ENCODE data around the gene ENTREP1.
"Not testable (repeated sequence)": the region's sequence is repeated elsewhere in the genome, so short reads cannot be mapped to it uniquely, and the experiment has no call there.

ENTREP1 gene

DNA sequence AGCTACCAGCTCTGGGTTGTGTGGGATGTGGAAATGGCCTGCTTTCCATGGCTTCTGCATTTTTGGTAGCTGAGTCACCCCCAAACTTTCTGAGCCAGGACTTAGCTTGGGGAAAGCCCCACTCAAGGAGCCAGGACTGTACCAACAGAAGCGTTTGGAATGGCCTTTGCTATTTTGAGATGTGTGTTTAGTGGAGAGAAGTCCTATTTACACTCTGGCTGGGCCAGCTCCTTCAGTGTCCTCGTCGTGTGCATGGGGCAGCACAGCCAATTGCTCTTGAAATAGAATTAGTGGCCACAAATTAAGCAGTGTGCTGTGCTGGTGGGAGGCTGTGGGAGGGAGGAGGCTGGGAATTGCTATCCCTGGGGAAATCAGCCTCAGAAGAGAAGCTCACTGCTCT, 51.6 kb downstream of the ENTREP1 start:
- no peak for FAIRE-seq

GRCh38 chr9:69377291-69377690, 52.3 kb downstream of the ENTREP1 start:
- no peak for FAIRE-seq

- FAIRE-seq = no peak
Observed at GRCh38 chr9:69377981-69378380, 53.0 kb downstream of the ENTREP1 start.

GRCh38 chr9:69379270-69379982, 54.4 kb downstream of the ENTREP1 start:
- no peak for FAIRE-seq

DNA sequence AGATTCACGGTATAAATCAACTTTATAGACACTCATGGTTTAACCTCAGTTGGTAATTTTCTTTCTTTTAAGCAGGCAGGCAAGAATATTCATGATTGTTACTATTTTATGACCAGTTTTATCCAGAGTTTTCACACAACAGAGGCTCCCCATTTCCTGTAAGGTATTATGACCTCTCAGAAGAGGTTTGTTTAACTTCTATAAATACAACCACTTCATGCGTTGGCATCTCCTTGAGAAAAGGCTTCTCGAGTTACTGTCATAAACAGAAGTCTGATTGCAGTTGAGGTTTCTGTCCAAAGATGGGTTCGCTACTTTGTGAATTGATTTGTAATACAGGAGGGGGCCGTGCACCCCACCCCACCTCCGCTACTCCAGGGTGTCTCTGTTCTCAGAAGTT, 55.3 kb downstream of the ENTREP1 start:
- no peak for FAIRE-seq

DNA sequence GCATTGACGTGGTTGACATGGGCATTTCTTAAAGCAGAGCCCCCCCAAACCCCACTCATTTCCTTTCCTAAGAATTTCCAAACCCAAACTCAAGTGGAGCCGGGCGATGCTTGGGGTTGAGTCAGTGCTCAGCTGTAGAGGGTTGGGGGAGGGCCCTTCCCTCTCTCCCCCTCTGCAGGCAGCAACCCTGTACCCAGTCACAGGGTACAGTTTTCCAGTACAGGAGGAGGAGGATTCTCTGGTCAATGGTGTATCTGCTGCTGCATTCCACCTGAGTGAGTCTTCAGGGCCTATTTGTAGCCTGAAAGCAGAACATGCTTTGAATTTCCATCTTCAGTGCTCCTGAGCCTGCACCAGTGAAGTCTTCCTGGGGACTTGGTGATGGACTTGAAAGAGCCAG, 55.8 kb downstream of the ENTREP1 start:
- FAIRE-seq = no peak

- FAIRE-seq = no peak
Observed at GRCh38 chr9:69382135-69382534, 57.1 kb downstream of the ENTREP1 start.

GRCh38 chr9:69385581-69386033, 60.6 kb downstream of the ENTREP1 start:
- FAIRE-seq = no peak

- FAIRE-seq = no peak
Observed at GRCh38 chr9:69386651-69387050, 61.6 kb downstream of the ENTREP1 start.

DNA sequence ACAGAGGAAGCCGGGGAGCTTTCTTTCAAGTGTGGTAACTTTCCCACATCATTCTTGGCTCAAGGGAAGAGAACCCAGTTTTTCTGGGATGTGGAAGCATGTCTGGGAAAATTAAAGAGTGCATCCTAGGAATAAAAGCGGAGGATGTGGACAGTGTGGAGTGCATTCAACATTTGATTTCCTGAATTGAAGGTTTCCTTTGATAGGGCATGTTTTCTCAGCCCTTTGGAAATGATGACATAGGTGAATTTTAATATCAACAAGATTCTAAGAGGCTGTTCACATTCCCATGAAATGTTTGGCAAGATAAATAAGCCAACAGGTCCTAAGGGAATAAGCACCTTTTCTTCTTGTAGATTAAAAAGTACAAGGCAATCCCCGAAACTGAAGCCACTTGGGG, 63.6 kb downstream of the ENTREP1 start:
- FAIRE-seq = no peak

DNA sequence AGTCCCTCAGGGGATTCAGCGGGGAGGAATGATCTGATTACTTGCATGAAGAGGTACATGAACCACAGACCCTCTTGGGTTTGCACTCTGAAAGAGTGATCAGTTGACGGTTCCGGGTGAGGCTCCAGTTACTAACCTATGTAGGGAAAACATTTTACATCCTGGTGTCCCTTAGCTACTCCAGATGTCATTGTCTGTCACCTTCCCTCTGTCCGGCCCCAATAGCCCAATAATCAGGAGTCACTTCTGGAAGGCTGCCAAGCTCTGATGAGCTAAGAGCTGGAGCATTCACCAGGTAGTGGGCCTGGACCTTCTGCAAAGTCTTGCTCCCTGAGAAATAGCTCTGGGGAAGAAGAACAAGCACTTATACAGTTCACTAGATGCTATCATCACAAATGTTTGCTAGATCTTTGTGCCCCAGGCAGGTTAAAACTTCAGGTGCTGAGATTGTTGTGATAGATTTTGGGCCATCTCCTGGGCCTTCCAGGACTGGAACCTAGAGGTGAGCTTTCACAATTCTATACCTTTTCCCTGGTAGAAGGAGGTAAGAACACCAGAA, 64.5 kb downstream of the ENTREP1 start:
- FAIRE-seq = no peak

GRCh38 chr9:69391487-69391886, 66.5 kb downstream of the ENTREP1 start:
- FAIRE-seq = no peak

DNA sequence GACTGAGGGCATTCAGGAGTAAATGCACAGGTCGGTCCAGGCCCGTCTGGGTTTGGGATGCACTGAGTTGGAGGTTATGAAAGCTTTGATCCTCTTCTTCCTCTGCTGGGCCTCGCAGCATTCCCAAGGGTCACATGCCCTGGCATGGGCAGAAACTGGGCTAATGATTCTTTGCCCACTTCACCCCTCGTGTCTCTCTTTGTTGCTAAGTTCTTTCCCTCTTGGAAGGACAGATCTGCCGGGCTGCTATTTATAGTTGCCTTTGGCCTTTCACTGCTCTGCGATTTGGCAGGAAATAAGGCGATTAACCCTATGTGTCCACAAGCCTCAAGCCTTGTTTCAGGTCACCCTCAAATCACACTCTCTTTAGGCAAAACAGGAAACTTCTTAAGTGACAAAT, 66.9 kb downstream of the ENTREP1 start:
- FAIRE-seq = no peak

GRCh38 chr9:69392826-69393225, 67.8 kb downstream of the ENTREP1 start:
- FAIRE-seq = no peak

DNA sequence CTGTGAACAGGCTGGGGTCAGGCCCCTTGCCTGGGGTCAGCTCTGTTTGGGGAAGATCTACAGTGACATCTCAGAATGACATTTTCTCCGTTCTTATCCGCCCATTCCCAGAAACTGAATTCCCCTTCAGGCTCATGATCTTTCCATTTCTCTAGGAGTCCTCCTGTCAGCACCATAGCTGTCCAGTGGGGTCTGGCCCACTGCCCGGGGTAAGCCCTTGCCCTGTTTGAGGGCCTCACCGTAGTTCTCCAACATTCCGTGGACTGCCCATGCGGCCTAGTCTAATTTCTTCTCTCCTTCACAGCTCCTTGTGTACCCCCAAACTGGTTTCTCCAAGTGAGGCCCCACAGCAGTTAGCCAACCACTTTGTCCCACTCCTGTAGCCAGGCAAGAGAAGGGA, 68.4 kb downstream of the ENTREP1 start:
- FAIRE-seq = no peak

GRCh38 chr9:69395718-69396117, 70.7 kb downstream of the ENTREP1 start:
- FAIRE-seq = no peak

DNA sequence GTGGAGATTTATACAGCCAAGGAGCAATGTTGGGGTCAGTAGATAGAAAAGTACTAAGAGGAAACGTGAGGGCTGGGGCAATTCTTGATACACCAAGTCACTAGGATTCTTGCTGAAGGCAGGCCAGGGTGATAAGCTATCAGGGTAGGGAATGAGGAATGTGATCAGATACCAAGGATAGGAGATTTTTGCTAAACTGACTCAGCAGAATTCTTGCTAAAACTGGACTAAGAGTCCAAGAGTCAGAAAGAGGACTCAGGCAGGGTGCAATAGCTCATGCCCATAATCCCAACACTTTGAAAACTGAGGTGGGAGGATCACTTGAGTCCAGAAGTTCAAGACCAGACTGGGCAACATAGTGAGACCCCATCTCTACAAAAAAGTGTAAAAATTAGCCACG, 71.7 kb downstream of the ENTREP1 start:
- FAIRE-seq = no peak

DNA sequence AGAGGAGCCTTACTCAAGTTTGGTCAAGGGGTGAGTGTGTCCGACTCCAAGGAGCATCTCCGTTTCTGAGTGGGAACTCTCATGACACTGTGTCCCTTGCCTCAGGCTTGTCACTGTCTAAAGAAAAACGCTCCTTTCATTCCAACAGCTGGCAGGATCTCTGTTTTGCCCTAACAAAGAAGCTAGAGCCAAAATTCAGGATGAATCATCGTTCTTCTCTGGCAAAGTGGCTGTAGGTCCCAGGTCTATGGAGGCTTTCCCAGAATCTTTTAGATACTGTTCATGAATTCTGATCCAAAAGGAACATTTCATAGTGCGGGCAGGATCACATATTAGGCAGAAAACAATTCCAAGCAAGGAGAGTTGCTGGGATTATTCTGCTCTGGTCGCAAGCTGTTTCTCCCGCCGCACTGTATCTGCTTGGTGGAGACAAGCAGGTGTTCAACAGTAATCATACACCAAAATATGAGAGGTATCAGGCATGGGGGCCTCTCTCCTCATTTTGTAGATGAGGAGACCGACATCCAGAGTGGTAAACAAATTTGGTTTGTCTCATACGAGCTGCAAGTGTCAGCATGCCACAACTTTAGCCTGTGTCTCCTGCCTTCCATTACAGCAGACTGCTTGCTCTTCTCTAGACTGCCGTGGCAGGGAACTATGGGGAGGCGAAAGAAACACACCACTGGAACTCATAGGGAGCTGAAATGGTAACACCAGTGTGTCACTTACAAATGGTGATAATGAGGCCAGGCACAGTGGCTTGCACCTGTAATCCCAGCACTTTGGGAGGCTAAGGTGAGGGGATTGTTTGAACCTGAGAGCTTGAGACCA, 72.6 kb downstream of the ENTREP1 start:
- no peak for FAIRE-seq

DNA sequence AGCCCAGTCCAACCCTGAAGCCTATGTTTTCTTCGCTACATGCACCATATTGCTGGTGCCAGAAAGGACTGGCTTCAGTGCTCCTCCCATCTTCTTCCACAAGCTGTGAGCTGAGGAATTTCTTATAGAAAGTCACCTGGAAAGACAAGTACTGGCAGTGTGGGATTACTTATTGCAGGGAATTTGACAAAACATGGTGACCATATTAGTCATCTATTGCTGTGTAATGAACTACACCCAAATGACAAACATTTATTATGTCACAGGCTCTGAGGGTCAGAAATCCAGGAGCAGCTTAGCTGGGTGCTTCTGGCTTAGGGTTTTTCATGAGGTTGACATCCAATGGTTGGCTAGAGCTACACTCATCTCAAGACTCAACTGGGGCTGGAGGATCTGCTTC, 75.5 kb downstream of the ENTREP1 start:
- no peak for FAIRE-seq

DNA sequence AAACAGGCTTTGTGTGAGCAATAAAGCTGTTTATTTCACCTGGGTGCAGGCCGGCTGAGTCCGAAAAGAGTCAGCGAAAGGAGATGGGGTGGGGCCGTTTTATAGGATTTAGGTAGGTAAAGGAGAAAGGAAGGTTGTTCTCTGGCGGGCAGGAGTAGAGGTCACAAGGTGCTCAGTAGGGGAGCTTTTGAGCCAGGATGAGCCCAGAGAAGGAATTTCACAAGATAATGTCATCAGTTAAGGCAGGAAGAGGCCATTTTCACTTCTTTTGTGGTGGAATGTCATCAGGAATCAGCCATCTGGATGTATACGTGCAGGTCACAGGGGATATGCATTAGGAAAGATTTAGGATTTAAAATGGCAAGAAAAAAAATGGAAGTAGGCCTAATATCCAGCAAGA, 84.9 kb downstream of the ENTREP1 start:
- FAIRE-seq = not testable (repeated sequence)

GRCh38 chr9:69411246-69411645, 86.2 kb downstream of the ENTREP1 start:
- FAIRE-seq = no peak

GRCh38 chr9:69411931-69412740, 87.1 kb downstream of the ENTREP1 start:
- FAIRE-seq = no peak

- FAIRE-seq = no peak
Observed at GRCh38 chr9:69412741-69413150, 87.7 kb downstream of the ENTREP1 start.
